CD4-positive, alpha-beta T cell (primary cell): Measurements from ENCODE around the gene TAS1R2. TPM values are rescaled to one million over a fixed set of nuclear protein-coding genes. Genes with fewer than 3 reads are reported as not detected.
A peak's percentile ranks its signal among the peaks of the same experiment; 100 is the strongest.

Experiments used
- ATAC-seq: fragments of 200-7000 bp; cut with Tn5 transposase; one replicate; pipeline ENCODE4 v1.10.0; 2022; ENCODE audit warnings: mild to moderate bottlenecking; ENCODE audit not compliant: poor library complexity
- CTCF ChIA-PET: fragments of 350-600 bp; sonication (Branson Sonifier 250); formaldehyde crosslinking; loops from one replicate; lab custom pipeline; 2021; ENCODE audit warnings: antibody characterized with exemption, inconsistent platforms; lab: Charles Lee
- POLR2A ChIA-PET: fragments of 350-600 bp; sonication (Branson Sonifier 250); formaldehyde crosslinking; loops from one replicate; lab custom pipeline; 2021; ENCODE audit warnings: antibody characterized with exemption, inconsistent platforms; lab: Charles Lee
- DNase-seq, 14 experiments: peaks; one replicate each; pipeline ENCODE4 v3.0.0-alpha.2; 2013 to 2020; ENCODE audit warnings: mixed read lengths in 2 of 14
- H3K27ac ChIP-seq, 2 donors: one replicate each; pipeline versions ENCODE4 v1.5.1 to v1.7.0; 2013; ENCODE audit warnings: low read length in 2 of 2, low read depth in 1 of 2, mild to moderate bottlenecking in 1 of 2
- H3K27me3 ChIP-seq, 2 experiments: 1 replicate in 1 of 2; 2 replicates in 1 of 2; pipeline versions ENCODE4 v1.6.1 to v1.7.0; 2013; ENCODE audit warnings: low read length in 2 of 2, control low read depth in 1 of 2, mild to moderate bottlenecking in 1 of 2, moderate library complexity in 1 of 2; ENCODE audit not compliant: insufficient read depth in 2 of 2, control insufficient read depth in 1 of 2
- H3K36me3 ChIP-seq: one replicate; pipeline ENCODE4 v1.6.1; 2013; ENCODE audit warnings: low read length, control low read depth; ENCODE audit not compliant: insufficient read depth
- H3K4me1 ChIP-seq: one replicate; pipeline ENCODE4 v1.6.1; 2013; ENCODE audit warnings: low read length, control low read depth; ENCODE audit not compliant: insufficient read depth
- H3K4me3 ChIP-seq: one replicate; pipeline ENCODE4 v1.5.1; 2013; ENCODE audit warnings: mild to moderate bottlenecking, low read length, moderate library complexity
- H3K9me3 ChIP-seq, 2 experiments: 1 replicate in 1 of 2; 2 replicates in 1 of 2; pipeline versions ENCODE4 v1.6.1 to v1.7.0; 2013; ENCODE audit warnings: low read length in 2 of 2, mild to moderate bottlenecking in 2 of 2, control low read depth in 1 of 2, moderate library complexity in 1 of 2; ENCODE audit not compliant: control insufficient read depth in 1 of 2, insufficient read depth in 1 of 2
- H3K27ac Mint-ChIP-seq: one replicate; pipeline ENCODE4 v1.8.0; 2020; ENCODE audit warnings: mixed read lengths
- H3K27me3 Mint-ChIP-seq: one replicate; pipeline ENCODE4 v1.8.0; 2021; ENCODE audit warnings: mixed read lengths
- H3K36me3 Mint-ChIP-seq: one replicate; pipeline ENCODE4 v1.8.0; 2021; ENCODE audit warnings: low read depth, mixed read lengths
- H3K4me1 Mint-ChIP-seq: one replicate; pipeline ENCODE4 v1.8.0; 2021; ENCODE audit warnings: low read depth, mixed read lengths
- H3K4me3 Mint-ChIP-seq: one replicate; pipeline ENCODE4 v1.8.0; 2020; ENCODE audit warnings: mild to moderate bottlenecking, mixed read lengths
- H3K9me3 Mint-ChIP-seq: one replicate; pipeline ENCODE4 v1.8.0; 2020; ENCODE audit warnings: mixed read lengths
- CTCF ChIP-seq: fragments of 200-600 bp; IDR thresholded peaks from one replicate; pipeline ENCODE4 v1.8.0; 2022; ENCODE audit warnings: antibody characterized with exemption, mild to moderate bottlenecking
- intact Hi-C, 2 experiments: fragments of 100-400 bp; cut with DNase I in 1 of 2; cut with micrococcal nuclease in 1 of 2; formaldehyde crosslinking; loops; one replicate each; pipeline versions ENCODE4 v1.15.1 to v1.9.0; 2023 to 2025; cut with DNase I, micrococcal nuclease
- total RNA-seq, 174 experiments: library from RNA in 2 of 174; stranded (reverse) in 2 of 174; gene quantifications; one replicate each; pipeline ENCODE4 v1.2.3 and lab custom pipeline; 2021 to 2026

TAS1R2 gene
- total RNA-seq, 2 experiments from 2014 or later = not detected

- DNase-seq (no peak), ATAC-seq (no peak)
- intact Hi-C loops = no loop called here
- Histone ChIP-seq H3K4me3 (no peak overlapping the region), H3K27ac (no peak overlapping the region), H3K9me3 (peaks cover 0 to 33% of the 10 kb centered on the region in 2 experiments), H3K27me3 (peaks cover 0 to 2% of the 10 kb centered on the region in 2 experiments), H3K36me3 (no peaks in the 10 kb centered on the region), H3K4me1 (no peaks in the 10 kb centered on the region)
- H3K27ac Mint-ChIP-seq = no peak overlapping the region
- peaks cover 4% of the 10 kb centered on the region for H3K9me3 Mint-ChIP-seq
- no peak for TF ChIP-seq CTCF
- POLR2A ChIA-PET = no interaction called here
- H3K4me3 Mint-ChIP-seq = no peak overlapping the region
- H3K4me1 Mint-ChIP-seq = no peaks in the 10 kb centered on the region
- CTCF ChIA-PET = no interaction called here
- H3K36me3 Mint-ChIP-seq = no peaks in the 10 kb centered on the region
- peaks cover 17% of the 10 kb centered on the region for H3K27me3 Mint-ChIP-seq
Observed at GRCh38 chr1:18829671-18830070, 29.8 kb downstream of the TAS1R2 start.

GRCh38 chr1:18828224-18828623 lies 31.2 kb downstream of the TAS1R2 start:
- H3K36me3 Mint-ChIP-seq = no peaks in the 10 kb centered on the region
- Histone ChIP-seq H3K4me3 (no peak overlapping the region), H3K4me1 (no peaks in the 10 kb centered on the region), H3K9me3 (peaks cover 0 to 33% of the 10 kb centered on the region in 2 experiments), H3K27me3 (peaks cover 2 to 3% of the 10 kb centered on the region in 2 experiments), H3K36me3 (no peaks in the 10 kb centered on the region), H3K27ac (no peak overlapping the region)
- ATAC-seq (no peak), DNase-seq (peak in 1 of 14 experiments; percentile 38)
- H3K9me3 Mint-ChIP-seq = peaks cover 4% of the 10 kb centered on the region
- H3K27me3 Mint-ChIP-seq = peaks cover 22% of the 10 kb centered on the region
- H3K4me3 Mint-ChIP-seq = no peak overlapping the region
- CTCF ChIA-PET = interaction anchor here (0.6 kb wide), 1 partner anchor 237 kb away, joined by 3 read pairs; no protein-coding TSS in a partner anchor
- POLR2A ChIA-PET = no interaction called here
- H3K27ac Mint-ChIP-seq = no peak overlapping the region
- H3K4me1 Mint-ChIP-seq = no peaks in the 10 kb centered on the region
- intact Hi-C loops = no loop called here
- TF ChIP-seq CTCF = no peak

- CTCF ChIA-PET = no interaction called here
- no peak overlapping the region for H3K27ac Mint-ChIP-seq
Observed at GRCh38 chr1:18823438-18823837, 36.0 kb downstream of the TAS1R2 start.

More at GRCh38 chr1:18823438-18823837, 36.0 kb downstream of the TAS1R2 start:
- DNase-seq (no peak), ATAC-seq (no peak)
- no peak overlapping the region for H3K27ac ChIP-seq
- Mint-ChIP-seq H3K36me3 (no peaks in the 10 kb centered on the region), H3K27me3 (peaks cover 54% of the 10 kb centered on the region), H3K4me1 (no peaks in the 10 kb centered on the region), H3K9me3 (peaks cover 3% of the 10 kb centered on the region), H3K4me3 (no peak overlapping the region)
- H3K9me3 ChIP-seq = peaks cover 0 to 8% of the 10 kb centered on the region in 2 experiments
- no peak overlapping the region for H3K4me3 ChIP-seq
- TF ChIP-seq CTCF = no peak
- peaks cover 12 to 21% of the 10 kb centered on the region in 2 experiments for H3K27me3 ChIP-seq
- no peaks in the 10 kb centered on the region for H3K36me3 ChIP-seq
- H3K4me1 ChIP-seq = no peaks in the 10 kb centered on the region
- POLR2A ChIA-PET = interaction anchor here (0.7 kb wide), 1 partner anchor 220 kb away, joined by 3 read pairs; no protein-coding TSS in a partner anchor
- intact Hi-C loops = loop anchor here in 1 of 2 experiments (5.0 kb wide), 1 partner anchor 141 kb away; no protein-coding TSS in a partner anchor
